Measurements from ENCODE around the gene ADAMTS6.

- TF ChIP-seq POLR2AphosphoS5 (IDR thresholded peaks at IDR 0.05; ENCODE audit: low read depth) (no peak), REST (IDR thresholded peaks at IDR 0.05; ENCODE audit: insufficient replicate concordance, low read depth) (no peak), CTCF (IDR thresholded peaks at IDR 0.05; ENCODE audit: insufficient read depth, low read length) (no peak), GABPA (IDR thresholded peaks at IDR 0.05; ENCODE audit: low read depth) (no peak)
Observed at GRCh38 chr5:65244031-65244430, 237.7 kb downstream of the ADAMTS6 start.
